Neuronal stem cell (in vitro differentiated cells): Measurements from ENCODE around the gene SNX15.
"Not testable (repeated sequence)": the region's sequence is repeated elsewhere in the genome, so short reads cannot be mapped to it uniquely, and the experiment has no call there.

Source experiments
- DNase-seq: peaks from one replicate; pipeline ENCODE4 v3.0.0-alpha.2; 2013; ENCODE audit warnings: low spot score
- H2AFZ ChIP-seq: one replicate; pipeline ENCODE4 v1.6.1; 2013; ENCODE audit warnings: mild to moderate bottlenecking, low read length, inconsistent platforms
- H2AK5ac ChIP-seq: 2 replicates; pipeline ENCODE4 v1.6.1; 2013; ENCODE audit warnings: low read depth, mild to moderate bottlenecking, inconsistent platforms, low read length, moderate library complexity, mixed read lengths
- H2BK120ac ChIP-seq: 2 replicates; pipeline ENCODE4 v1.6.1; 2013; ENCODE audit warnings: low read depth, mild to moderate bottlenecking, inconsistent platforms, low read length, moderate library complexity, mixed read lengths
- H2BK12ac ChIP-seq: one replicate; pipeline ENCODE4 v1.6.1; 2013; ENCODE audit warnings: low read length, inconsistent platforms
- H2BK15ac ChIP-seq: 2 replicates; pipeline ENCODE4 v1.6.1; 2013; ENCODE audit warnings: mild to moderate bottlenecking, low read length, inconsistent platforms, mixed read lengths
- H2BK5ac ChIP-seq: one replicate; pipeline ENCODE4 v1.6.1; 2013; ENCODE audit warnings: inconsistent platforms, mild to moderate bottlenecking, low read length, moderate library complexity
- H3K14ac ChIP-seq: one replicate; pipeline ENCODE4 v1.6.1; 2013; ENCODE audit warnings: low read length, inconsistent platforms
- H3K18ac ChIP-seq: 2 replicates; pipeline ENCODE4 v1.6.1; 2013; ENCODE audit warnings: low read length, inconsistent platforms
- H3K23ac ChIP-seq: 2 replicates; pipeline ENCODE4 v1.6.1; 2013; ENCODE audit warnings: low read depth, mild to moderate bottlenecking, mixed read lengths, low read length, inconsistent platforms; ENCODE audit not compliant: poor library complexity
- H3K27ac ChIP-seq: replicated peaks from 3 replicates; pipeline ENCODE4 v1.5.1; 2013; ENCODE audit warnings: low read length, inconsistent platforms
- H3K27me3 ChIP-seq, 3 experiments: 2 replicates each; pipeline ENCODE4 v1.6.1; 2013; ENCODE audit warnings: low read length in 3 of 3, mild to moderate bottlenecking in 2 of 3, inconsistent platforms in 1 of 3, low read depth in 1 of 3, mixed read lengths in 1 of 3, moderate library complexity in 1 of 3; ENCODE audit not compliant: control insufficient read depth in 3 of 3, insufficient read depth in 3 of 3
- H3K36me3 ChIP-seq, 2 donors: replicated peaks in 1 of 2; 2 replicates each; pipeline ENCODE4 v1.6.1; 2013; ENCODE audit warnings: low read length in 2 of 2; ENCODE audit not compliant: control insufficient read depth in 2 of 2, insufficient read depth in 2 of 2
- H3K4ac ChIP-seq: 2 replicates; pipeline ENCODE4 v1.6.1; 2013; ENCODE audit warnings: inconsistent platforms, mild to moderate bottlenecking, low read length, moderate library complexity
- H3K4me1 ChIP-seq, 2 donors: 1 replicate in 1 of 2; 2 replicates in 1 of 2; pipeline ENCODE4 v1.6.1; 2013; ENCODE audit warnings: low read length in 2 of 2, low read depth in 1 of 2; ENCODE audit not compliant: control insufficient read depth in 2 of 2, insufficient read depth in 1 of 2
- H3K4me2 ChIP-seq: one replicate; pipeline ENCODE4 v1.6.1; 2013; ENCODE audit warnings: mild to moderate bottlenecking, low read length, inconsistent platforms; ENCODE audit not compliant: insufficient read depth, poor library complexity, severe bottlenecking
- H3K4me3 ChIP-seq, 2 donors: 2 replicates each; pipeline ENCODE4 v1.5.1; 2013; ENCODE audit warnings: low read length in 2 of 2, mild to moderate bottlenecking in 2 of 2, inconsistent platforms in 1 of 2, moderate library complexity in 1 of 2
- H3K79me1 ChIP-seq: one replicate; pipeline ENCODE4 v1.6.1; 2013; ENCODE audit warnings: low read depth, mild to moderate bottlenecking, inconsistent platforms, low read length, moderate library complexity
- H3K9ac ChIP-seq: one replicate; pipeline ENCODE4 v1.6.1; 2013; ENCODE audit warnings: mild to moderate bottlenecking, low read depth, low read length, inconsistent platforms; ENCODE audit not compliant: poor library complexity
- H3K9me3 ChIP-seq, 2 donors: replicated peaks in 1 of 2; 2 replicates each; pipeline versions ENCODE3 to v1.6.1; 2013; ENCODE audit warnings: low read length in 2 of 2, mild to moderate bottlenecking in 2 of 2, inconsistent platforms in 1 of 2, low read depth in 1 of 2, mixed read lengths in 1 of 2, moderate library complexity in 1 of 2; ENCODE audit not compliant: control insufficient read depth in 2 of 2, insufficient read depth in 1 of 2
- H4K8ac ChIP-seq: one replicate; pipeline ENCODE4 v1.6.1; 2013; ENCODE audit warnings: low read depth, mild to moderate bottlenecking, inconsistent platforms, low read length, moderate library complexity
- H4K91ac ChIP-seq: one replicate; pipeline ENCODE4 v1.6.1; 2013; ENCODE audit warnings: low read length, low read depth, mild to moderate bottlenecking, inconsistent platforms; ENCODE audit not compliant: poor library complexity
- WGBS, 2 donors: extraction: QIAGEN DNeasy Blood & Tissue Kit; methylation state at CpG; one replicate each; pipeline ENCODE4 v1.1.7; 2013; ENCODE audit warnings: missing lambda C conversion rate in 2 of 2, mixed read lengths in 1 of 2; ENCODE audit not compliant: insufficient read length in 2 of 2, insufficient replicate concordance in 1 of 2; ENCODE audit errors: extremely low coverage in 2 of 2; 5-methylcytosine and 5-hydroxymethylcytosine counted together

The SNX15 gene

GRCh38 chr11:65003282-65003681 is 24.0 kb upstream of the SNX15 start:
- H4K91ac ChIP-seq = no peak overlapping the region
- H3K9me3 ChIP-seq = no peaks in the 10 kb centered on the region
- no CpG with 5 or more reads among the region's 7 CpGs for WGBS, 2 donors
- no peak overlapping the region for H4K8ac ChIP-seq
- no peak overlapping the region for H2AK5ac ChIP-seq
- H3K79me1 ChIP-seq = no peaks in the 10 kb centered on the region
- no peaks in the 10 kb centered on the region for H3K36me3 ChIP-seq
- no peak overlapping the region for H3K27ac ChIP-seq
- H2BK120ac ChIP-seq = no peak overlapping the region
- H3K14ac ChIP-seq = peak overlapping the region; percentile 72
- no peak overlapping the region for H2BK15ac ChIP-seq
- H3K18ac ChIP-seq = no peak overlapping the region
- no peak overlapping the region for H2BK5ac ChIP-seq
- peaks cover 0 to 5% (median 0%) of the 10 kb centered on the region in 3 experiments for H3K27me3 ChIP-seq
- no peak overlapping the region for H3K4ac ChIP-seq
- H2AFZ ChIP-seq = no peak overlapping the region
- H3K4me2 ChIP-seq = no peak overlapping the region
- H3K4me1 ChIP-seq = peaks cover 0 to 3% of the 10 kb centered on the region in 2 donors
- no peak overlapping the region for H2BK12ac ChIP-seq
- H3K9ac ChIP-seq = no peak overlapping the region
- H3K23ac ChIP-seq = no peak overlapping the region
- no peak for DNase-seq
- no peak overlapping the region for H3K4me3 ChIP-seq

- H3K4me2 ChIP-seq, H3K18ac ChIP-seq, H2BK15ac ChIP-seq, H3K4ac ChIP-seq, H4K8ac ChIP-seq, H3K36me3 ChIP-seq, H3K79me1 ChIP-seq, H4K91ac ChIP-seq, H3K27ac ChIP-seq, H3K4me3 ChIP-seq, H2AK5ac ChIP-seq, H3K14ac ChIP-seq, H2BK12ac ChIP-seq, H2BK120ac ChIP-seq, H3K9me3 ChIP-seq, H3K27me3 ChIP-seq, DNase-seq, H3K23ac ChIP-seq, H2BK5ac ChIP-seq, H3K9ac ChIP-seq, H2AFZ ChIP-seq, H3K4me1 ChIP-seq: not testable (repeated sequence)
- no CpG with 5 or more reads among the region's 3 CpGs for whole genome bisulfite sequencing, 2 donors
Measured at GRCh38 chr11:65003968-65004367, 23.3 kb upstream of the SNX15 start.

GRCh38 chr11:65008016-65008415 is 19.2 kb upstream of the SNX15 start:
- peaks cover 0 to 3% of the 10 kb centered on the region in 2 donors for H3K4me1 ChIP-seq
- no peak for DNase-seq
- H3K79me1 ChIP-seq = no peaks in the 10 kb centered on the region
- no peak overlapping the region for H3K14ac ChIP-seq
- no CpG with 5 or more reads among the region's 7 CpGs for WGBS, 2 donors
- H2AFZ ChIP-seq = no peak overlapping the region
- no peak overlapping the region for H4K8ac ChIP-seq
- H3K9me3 ChIP-seq = no peaks in the 10 kb centered on the region
- peaks cover 0 to 4% (median 0%) of the 10 kb centered on the region in 3 experiments for H3K27me3 ChIP-seq
- no peak overlapping the region for H3K4ac ChIP-seq
- no peak overlapping the region for H3K4me2 ChIP-seq
- H3K36me3 ChIP-seq = no peaks in the 10 kb centered on the region
- H2AK5ac ChIP-seq = no peak overlapping the region
- no peak overlapping the region for H3K23ac ChIP-seq
- no peak overlapping the region for H2BK15ac ChIP-seq
- no peak overlapping the region for H3K4me3 ChIP-seq
- H3K27ac ChIP-seq = no peak overlapping the region
- no peak overlapping the region for H2BK12ac ChIP-seq
- no peak overlapping the region for H4K91ac ChIP-seq
- no peak overlapping the region for H3K18ac ChIP-seq
- H3K9ac ChIP-seq = no peak overlapping the region
- H2BK5ac ChIP-seq = no peak overlapping the region
- H2BK120ac ChIP-seq = no peak overlapping the region

GRCh38 chr11:65008873-65009272 is 18.4 kb upstream of the SNX15 start:
- H4K91ac ChIP-seq = no peak overlapping the region
- no peak overlapping the region for H3K23ac ChIP-seq
- no peak overlapping the region for H2AFZ ChIP-seq
- no peak overlapping the region for H3K27ac ChIP-seq
- H2BK5ac ChIP-seq = no peak overlapping the region
- no peaks in the 10 kb centered on the region for H3K36me3 ChIP-seq
- no peak overlapping the region for H4K8ac ChIP-seq
- no peak overlapping the region for H2AK5ac ChIP-seq
- H3K79me1 ChIP-seq = no peaks in the 10 kb centered on the region
- H3K9ac ChIP-seq = no peak overlapping the region
- WGBS, 2 donors = no CpG with 5 or more reads among the region's 2 CpGs
- no peak overlapping the region for H2BK12ac ChIP-seq
- no peaks in the 10 kb centered on the region for H3K9me3 ChIP-seq
- H2BK120ac ChIP-seq = no peak overlapping the region
- no peak overlapping the region for H3K4me3 ChIP-seq
- no peak overlapping the region for H3K14ac ChIP-seq
- H3K4me1 ChIP-seq = peaks cover 0 to 3% of the 10 kb centered on the region in 2 donors
- H3K27me3 ChIP-seq = no peaks in the 10 kb centered on the region
- no peak overlapping the region for H2BK15ac ChIP-seq
- H3K4ac ChIP-seq = no peak overlapping the region
- DNase-seq = no peak
- no peak overlapping the region for H3K4me2 ChIP-seq
- H3K18ac ChIP-seq = no peak overlapping the region
